ENCODE data around the gene SAMD4A.
"Not testable (repeated sequence)": the region's sequence is repeated elsewhere in the genome, so short reads cannot be mapped to it uniquely, and the experiment has no call there.

The SAMD4A gene

DNA sequence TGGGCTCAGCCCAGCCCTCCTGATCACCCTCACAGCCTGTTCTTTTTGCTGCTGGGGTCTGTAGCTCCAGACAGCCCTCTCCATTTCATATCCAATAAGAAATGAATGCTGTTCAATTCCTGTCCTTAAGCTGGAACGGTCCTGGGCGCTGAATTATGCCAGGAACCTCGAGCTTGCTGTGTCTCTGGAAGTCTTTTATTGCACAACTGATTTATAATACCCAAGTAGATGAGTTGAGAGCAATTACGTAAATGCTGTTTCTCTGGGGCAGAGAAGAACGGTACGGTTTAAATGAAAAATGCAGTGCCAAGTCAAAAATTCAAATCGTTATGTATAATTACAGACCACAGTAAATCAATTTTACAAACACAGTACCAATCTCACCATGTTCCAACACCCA lies 161.0 kb downstream of the SAMD4A start:
- DNase-seq (ENCODE audit: low read depth in 2 of 2), result no peak

DNA sequence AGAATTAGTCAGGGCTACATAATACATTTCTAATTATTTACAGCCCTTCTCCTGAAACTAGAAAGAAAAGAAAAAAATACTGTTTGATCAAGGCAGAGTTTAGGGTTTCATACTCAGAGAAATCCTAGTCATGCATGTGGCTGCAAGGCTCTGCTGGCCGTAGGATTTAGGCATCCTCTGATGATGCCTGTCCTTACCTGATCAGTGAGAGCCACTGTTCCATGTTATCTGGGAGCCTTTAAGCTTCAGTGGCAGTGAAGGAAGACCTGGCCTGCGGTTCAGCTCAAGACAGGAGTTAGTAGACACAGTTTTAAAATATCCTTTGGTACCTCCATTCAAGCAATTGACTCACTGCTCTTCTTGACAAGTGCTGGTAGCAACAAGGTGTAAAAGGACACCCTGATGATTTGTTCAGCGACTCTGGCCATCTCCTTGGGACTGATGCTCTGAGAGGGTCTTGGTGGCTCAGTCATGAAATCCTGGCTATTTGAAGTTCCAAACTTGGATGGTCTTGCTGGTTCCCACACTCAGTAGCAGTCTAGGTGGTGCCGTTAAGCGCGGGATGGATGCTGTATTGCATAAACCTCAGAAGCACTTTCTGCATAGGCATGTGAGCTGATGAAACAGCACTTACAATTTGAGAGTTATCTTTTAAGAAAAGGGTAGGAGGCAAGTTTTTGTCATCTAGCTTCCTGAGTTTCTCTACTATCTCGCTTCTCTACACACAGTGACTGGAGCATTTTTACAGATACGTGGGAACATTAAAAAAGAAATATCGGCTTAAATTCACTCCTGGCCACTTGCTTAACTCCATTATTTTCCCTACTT lies 162.0 kb downstream of the SAMD4A start:
- no peak for DNase-seq (ENCODE audit: low read depth in 2 of 2)

GRCh38 chr14:54730156-54730961 lies 163.4 kb downstream of the SAMD4A start:
- DNase-seq (ENCODE audit: low read depth in 2 of 2), result no peak

DNA sequence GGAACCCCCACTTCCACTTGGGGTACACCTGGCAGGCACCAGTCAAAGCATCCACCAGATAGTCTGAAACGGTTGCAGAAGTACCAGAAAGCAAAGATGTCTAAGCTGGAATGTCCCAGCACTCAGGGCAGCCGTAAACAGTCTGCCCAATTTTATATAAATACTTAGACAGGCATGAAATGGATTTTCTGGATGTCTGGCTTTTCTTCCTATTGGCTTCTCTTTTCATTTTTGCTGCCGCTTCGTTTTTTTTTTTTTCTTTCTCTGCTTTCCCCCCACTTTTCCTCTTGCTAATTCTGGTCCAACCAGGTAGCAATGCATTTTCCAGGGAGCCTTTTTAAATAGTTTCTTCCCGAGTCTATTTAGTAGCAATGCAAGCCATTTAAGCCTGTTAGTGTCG lies 168.0 kb downstream of the SAMD4A start:
- no peak for DNase-seq (ENCODE audit: low read depth in 2 of 2)

DNA sequence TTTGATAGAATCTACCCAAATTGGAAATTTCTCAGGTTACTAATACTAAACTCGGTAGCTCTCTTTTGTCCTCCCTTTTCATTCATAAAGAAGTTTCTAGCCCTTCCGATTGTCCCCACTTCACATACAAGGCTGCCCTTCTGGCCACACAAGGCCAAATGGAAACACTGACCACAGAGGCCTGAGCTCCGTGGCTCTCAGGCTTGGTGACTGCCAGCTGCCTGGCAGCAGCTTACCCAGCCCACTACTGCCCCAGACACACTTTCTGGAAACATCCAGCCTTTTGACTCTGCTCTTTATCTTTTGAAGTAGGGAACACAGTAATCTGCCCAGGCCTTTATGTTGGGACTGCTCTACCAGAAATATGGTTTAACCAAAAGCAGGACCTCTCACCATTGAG lies 168.5 kb downstream of the SAMD4A start:
- no peak for DNase-seq (ENCODE audit: low read depth in 2 of 2)

GRCh38 chr14:54737132-54737711 lies 170.3 kb downstream of the SAMD4A start:
- no peak for DNase-seq (ENCODE audit: low read depth in 2 of 2)

GRCh38 chr14:54738009-54738408 lies 171.1 kb downstream of the SAMD4A start:
- no peak for DNase-seq (ENCODE audit: low read depth in 2 of 2)

- no peak for DNase-seq (ENCODE audit: low read depth in 2 of 2)
Observed at GRCh38 chr14:54739514-54739913, 172.6 kb downstream of the SAMD4A start.

DNA sequence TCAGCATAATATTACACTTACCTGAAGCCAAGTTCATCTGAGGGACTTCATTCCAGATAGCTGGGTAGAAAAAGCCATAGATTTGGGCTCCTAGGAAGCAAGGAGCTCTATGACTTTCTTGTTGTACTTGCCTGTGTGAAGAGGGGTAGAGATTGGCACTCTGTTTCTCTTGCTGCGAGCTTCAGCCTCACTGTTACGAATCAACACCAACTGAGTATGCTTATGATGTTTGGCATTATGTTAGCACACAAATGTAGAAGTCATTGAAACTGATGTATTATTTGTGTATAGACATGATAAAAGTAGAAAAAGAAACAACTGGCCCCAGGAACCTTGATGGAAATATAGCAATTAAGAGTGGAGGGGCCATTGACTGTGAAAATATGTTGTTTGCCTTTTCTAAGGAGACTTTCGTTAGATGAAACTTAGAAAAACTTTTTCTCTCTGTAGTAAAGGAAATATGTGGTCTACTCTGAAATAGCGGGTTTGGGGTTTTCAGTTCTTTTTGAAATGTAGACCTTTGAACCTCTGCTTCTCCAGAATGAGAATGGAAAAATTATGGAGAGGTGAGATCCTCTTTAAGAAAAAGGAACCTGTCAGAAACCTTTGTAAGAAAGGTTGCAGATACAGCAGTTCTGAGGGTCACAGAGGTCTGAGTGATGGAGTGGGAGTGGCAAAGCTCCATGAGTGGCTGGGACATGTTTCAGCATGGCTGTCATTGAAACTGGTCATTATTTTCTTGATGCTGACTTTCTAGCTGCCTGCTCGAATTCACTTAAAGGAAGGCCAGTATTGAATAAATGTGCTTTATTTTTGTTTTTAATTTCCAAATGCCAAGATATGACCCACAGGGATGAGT lies 175.8 kb downstream of the SAMD4A start:
- DNase-seq (ENCODE audit: low read depth in 2 of 2), result no peak

DNA sequence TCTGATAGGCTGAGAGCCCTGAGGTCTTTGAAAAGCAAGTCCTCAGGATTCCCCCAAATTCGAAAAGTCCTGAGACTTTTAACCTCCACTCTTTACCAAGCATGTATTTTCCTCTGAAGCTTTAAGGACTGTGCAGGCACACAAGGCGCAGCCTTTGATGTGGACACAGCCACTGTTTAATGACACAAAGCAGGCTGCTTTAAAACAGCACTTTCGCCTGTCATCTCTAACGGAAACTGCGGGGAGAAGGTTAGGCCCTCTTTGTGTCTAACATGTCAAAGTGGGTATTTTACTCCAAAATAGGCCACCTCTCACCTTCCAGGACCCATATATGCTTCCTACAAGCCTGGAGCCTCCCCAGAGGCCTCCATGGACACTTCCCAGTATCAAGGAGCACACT lies 176.5 kb downstream of the SAMD4A start:
- DNase-seq (ENCODE audit: low read depth in 2 of 2), result no peak

- no peak for DNase-seq (ENCODE audit: low read depth in 2 of 2)
Observed at GRCh38 chr14:54746019-54746418, 179.1 kb downstream of the SAMD4A start.

DNA sequence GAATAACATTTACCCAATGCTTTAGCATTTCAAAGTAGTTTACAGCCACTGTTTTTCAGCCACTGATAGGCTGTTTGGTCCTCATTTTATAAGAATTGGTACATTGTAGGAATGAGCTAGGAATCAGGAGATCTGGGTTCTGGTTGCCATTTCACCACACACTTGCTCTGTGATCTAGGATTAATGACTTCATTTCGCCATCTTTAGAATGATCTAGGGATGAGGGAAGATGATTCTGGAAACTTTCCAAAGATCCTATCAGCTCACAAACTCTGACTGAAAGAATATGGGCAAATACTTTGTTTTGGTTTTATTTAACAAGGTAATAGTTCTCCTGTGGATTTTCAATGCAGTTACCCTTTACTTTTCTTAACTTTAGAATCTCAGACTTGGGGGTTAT lies 180.7 kb downstream of the SAMD4A start:
- no peak for DNase-seq (ENCODE audit: low read depth in 2 of 2)

DNA sequence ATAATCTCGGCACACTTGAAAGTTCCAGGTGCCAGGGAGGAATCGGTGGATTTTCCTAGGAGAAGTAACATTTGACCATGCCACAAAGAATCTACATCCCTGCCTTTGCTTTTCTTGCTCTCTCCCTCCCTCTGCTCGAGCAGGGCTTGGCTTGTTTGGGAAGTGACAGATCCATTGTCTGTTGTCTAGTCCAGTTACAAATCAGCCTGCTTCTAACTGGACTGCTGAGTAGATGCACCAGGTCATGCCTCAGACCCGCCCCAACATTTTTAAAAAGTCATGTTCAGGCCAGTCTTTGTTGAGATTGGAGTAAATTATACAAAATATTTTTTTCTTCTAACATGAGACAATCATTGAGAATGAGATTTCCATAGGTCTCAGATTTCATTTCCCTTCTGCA lies 182.3 kb downstream of the SAMD4A start:
- DNase-seq (ENCODE audit: low read depth in 2 of 2), result no peak

DNA sequence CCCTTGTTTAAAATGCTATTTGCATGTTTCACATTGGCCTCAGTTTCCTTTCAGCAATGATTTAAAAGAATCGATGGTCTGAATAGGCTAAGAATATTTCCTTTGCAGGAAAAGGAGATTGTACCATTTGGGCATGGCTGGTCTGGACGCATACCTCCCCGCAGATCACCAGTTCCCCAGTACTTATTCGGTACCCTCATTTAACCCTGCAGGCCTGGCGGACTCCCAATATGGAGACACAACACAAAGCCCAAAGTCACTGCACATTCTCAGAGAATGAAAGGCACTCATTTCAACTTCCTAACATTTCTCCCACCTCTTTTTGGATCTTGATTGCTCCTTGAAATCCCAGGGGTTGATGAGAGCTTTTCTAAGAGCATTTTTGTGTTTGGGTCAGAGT lies 182.8 kb downstream of the SAMD4A start:
- no peak for DNase-seq (ENCODE audit: low read depth in 2 of 2)

- DNase-seq (ENCODE audit: low read depth in 2 of 2), result not testable (repeated sequence)
Observed at GRCh38 chr14:54752611-54753010, 185.7 kb downstream of the SAMD4A start.

- not testable (repeated sequence) for DNase-seq (ENCODE audit: low read depth in 2 of 2)
Observed at GRCh38 chr14:54753396-54753795, 186.5 kb downstream of the SAMD4A start.

GRCh38 chr14:54754116-54754622 lies 187.2 kb downstream of the SAMD4A start:
- DNase-seq (ENCODE audit: low read depth in 2 of 2), result no peak

DNA sequence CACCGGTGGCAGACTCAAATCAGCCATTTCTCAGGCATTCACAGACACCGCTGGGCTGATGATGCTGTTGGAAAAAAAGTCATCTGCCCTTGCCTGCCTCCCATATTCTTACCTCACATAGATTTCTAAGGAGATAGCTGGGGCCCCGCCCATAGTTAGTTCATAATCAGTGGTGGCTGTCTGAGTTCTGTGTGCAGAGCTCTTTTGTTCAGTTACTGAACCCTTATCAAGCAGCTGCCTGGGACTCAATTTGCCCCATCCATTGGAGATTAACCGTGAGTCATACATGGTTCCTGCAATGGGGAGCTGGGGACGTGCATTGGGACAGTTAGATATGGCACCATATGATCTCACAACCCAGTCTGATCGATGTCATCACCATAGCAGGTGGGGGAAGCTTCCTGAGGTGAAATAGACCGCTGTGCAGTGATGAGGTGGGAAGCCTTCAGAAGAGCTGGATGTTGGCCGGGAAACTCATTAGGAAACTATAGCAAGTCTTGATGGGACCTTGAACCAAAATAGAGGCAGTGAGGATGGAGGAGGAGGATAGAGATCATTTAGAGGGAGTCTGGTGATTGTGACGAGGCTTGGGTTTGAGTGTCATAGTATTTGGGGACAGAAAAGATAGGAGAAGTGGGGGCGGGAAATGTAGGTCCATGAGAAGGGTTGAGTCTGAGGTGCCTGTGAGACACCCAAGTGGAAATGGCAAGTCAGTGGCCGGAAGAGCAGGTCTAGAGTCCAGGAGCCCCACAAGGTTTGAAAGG lies 187.9 kb downstream of the SAMD4A start:
- no peak for DNase-seq (ENCODE audit: low read depth in 2 of 2)

DNA sequence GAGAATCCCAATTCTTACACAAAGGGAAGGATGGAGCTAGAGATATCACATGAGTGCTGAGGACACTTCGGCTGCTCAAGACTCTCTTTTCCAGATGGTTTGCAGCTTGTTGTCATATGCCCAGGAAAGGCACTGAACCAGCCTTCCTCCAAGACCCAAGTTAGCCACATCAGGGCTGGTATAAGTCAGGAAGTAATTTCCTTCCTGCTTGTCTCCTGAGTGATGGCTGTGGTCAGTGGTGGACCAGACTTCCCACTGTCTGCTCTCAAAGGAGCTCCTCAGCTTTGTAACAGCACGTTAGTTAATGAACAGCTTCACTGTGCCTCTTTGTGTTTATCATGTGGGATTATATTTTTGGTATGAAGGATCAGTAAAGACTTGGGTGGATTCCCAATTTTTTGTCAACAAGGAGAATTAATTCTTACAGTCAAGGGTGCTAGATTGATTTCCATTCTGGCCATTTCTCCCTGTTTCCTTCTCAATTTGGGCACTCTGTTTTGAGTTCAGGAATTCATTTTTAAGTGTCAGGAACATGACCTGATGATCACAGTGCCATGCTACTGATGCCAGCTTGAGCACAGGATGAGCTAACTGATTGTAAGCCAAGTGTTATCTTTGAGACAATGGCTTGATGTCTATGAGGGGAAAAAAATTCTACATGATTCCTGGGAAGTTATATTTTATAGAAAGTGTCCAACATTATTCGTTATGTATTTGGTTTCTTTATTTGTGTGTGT lies 189.9 kb downstream of the SAMD4A start:
- DNase-seq (ENCODE audit: low read depth in 2 of 2), result no peak

DNA sequence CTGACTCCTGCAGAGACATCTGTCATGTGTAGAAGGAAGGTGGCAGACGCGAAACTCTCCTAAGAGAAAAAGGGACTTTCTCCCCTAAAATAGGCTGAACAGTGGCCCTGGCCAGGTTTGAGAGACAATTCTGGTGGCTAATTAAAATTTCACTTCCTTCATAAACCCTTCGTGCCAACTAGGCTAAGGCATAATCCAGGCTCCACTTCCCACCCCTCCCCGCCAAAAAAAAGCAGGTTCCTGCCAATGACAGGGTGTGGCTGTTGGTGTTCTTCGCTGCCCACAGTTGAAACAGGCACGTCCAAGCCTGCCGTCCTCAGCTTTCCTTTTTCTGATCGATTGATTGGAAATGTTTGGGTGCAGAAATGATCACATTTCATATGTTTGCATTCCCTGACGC lies 191.1 kb downstream of the SAMD4A start:
- DNase-seq (ENCODE audit: low read depth in 2 of 2), result no peak

All from stimulated activated CD8-positive, alpha-beta memory T cell treated with anti-CD3 and anti-CD28 coated beads, Interleukin-15, amount 100 ng/mL, for 4 hours (primary cell).